NCI-H187 treated with DMSO at 0.1 percent for 48 hours (cell line): ENCODE data around the gene CTIF.
"Not testable (repeated sequence)": the region's sequence is repeated elsewhere in the genome, so short reads cannot be mapped to it uniquely, and the experiment has no call there.

Experiments used
- DNase-seq: peaks from one replicate; lab custom pipeline; 2025; lab: John Stamatoyannopoulos, UW

Gene CTIF

GRCh38 chr18:48868468-48869466, 329.9 kb downstream of the CTIF start:
- no peak for DNase-seq

GRCh38 chr18:48869591-48869990, 330.8 kb downstream of the CTIF start:
- no peak for DNase-seq

- not testable (repeated sequence) for DNase-seq
Observed at GRCh38 chr18:48870926-48871325, 332.1 kb downstream of the CTIF start.

- DNase-seq: no peak
Observed at GRCh38 chr18:48871391-48872166, 332.7 kb downstream of the CTIF start.

DNA sequence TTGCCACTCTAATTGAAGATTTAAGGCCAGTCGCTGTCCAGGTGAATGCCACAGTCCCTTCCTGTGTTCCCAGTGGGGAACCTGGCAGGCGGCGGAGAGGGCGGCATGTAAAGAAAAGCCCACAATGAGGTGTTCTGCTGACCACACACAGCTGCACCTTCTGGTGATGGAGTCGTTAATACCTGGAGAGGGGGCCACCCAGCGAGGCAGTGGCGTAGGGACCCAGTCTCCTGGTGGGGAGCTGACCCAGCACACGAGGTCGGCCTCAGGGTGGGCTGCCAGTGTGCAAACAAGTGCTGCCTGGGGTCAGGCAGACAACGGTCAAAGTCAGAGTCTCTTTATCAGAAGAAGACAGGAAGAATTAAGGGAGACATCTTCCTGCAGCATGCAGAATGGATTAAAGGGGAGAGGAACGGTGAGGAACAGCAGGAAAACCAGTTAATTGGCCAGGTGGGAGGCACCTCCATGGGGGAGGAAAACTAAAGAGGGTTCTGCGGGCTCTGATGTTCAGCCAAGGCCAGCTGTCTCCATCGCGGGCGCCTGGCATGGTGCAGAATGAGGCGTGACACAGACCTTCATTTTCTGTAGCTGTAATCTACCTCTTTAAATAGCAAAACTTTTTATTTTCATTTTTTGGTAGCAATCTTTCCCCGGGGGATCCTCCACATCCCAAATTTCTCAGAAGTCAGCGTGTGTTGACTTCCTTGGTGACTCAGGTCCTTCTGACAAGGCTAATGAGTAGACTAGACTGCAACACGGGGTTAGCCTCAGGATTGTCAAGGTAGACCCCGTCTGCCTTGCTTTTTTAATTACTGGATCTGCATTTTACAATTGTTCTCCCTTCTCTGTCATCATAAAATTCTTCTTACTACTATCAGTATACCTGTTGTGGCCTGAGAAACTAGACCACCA, 333.7 kb downstream of the CTIF start:
- DNase-seq: no peak

DNA sequence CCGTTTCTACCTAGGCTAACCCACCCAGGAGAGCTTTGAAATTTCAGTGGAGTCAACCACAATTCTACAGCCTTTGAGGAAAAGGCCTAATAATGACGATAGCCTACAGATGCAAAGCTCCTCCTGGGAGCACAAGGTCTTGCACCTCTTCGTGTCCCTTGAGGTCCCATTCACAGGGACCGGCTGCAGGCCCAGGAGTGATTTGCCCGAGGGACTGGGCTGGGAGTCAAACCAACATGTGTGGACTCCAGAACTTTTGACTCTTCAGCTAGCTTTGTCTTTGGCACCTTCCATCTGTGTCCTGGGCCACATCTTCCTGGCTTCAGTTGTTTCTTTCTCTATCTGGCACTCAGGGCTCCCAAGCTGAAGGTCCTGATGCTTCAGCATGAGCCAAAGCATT, 335.4 kb downstream of the CTIF start:
- DNase-seq: no peak

DNA sequence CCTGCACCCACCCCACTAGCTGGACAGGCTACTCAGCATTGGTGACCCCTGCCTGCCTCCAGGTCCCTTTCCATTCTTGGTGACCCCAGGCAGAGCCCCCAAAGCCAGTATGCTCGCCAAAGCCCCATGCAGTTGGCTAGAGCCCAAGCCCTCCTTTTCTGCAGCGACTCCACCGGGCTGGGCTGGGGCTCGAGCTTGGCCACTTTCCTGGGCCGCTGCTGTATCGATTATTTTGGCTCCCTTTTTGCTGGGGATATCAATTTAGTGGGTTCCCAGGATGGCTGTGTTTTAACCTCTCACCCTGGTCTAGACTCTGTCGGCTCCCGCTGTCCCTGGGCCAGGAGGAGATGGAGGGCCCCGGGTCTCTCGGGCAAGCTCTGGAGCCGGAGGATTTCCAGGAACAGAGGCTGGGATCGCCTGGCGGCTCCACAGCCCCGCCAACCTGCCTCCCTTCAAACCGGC, 335.9 kb downstream of the CTIF start:
- DNase-seq: no peak

- no peak for DNase-seq
Observed at GRCh38 chr18:48875314-48875941, 336.6 kb downstream of the CTIF start.

GRCh38 chr18:48875942-48876511, 337.2 kb downstream of the CTIF start:
- no peak for DNase-seq

- no peak for DNase-seq
Observed at GRCh38 chr18:48876590-48876989, 337.8 kb downstream of the CTIF start.

DNA sequence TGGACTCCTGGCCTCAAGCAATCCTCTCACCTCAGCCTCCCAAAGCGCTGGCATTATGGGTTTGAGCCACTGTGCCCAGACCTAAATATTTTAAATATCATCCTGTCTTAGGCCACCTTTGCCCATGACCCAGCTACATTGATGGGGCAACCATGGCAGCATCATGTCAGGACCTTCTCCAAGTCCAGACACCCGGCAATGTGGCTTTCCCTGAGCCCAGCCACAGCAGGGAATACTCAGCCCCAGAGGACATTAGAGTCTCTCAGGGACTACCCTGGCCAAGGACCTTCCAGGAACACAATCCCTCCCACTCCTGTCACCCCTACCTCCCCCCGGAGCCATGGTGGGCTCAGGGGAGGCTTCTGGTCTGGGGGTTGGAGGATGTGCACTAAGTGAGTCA, 339.1 kb downstream of the CTIF start:
- DNase-seq: no peak

DNA sequence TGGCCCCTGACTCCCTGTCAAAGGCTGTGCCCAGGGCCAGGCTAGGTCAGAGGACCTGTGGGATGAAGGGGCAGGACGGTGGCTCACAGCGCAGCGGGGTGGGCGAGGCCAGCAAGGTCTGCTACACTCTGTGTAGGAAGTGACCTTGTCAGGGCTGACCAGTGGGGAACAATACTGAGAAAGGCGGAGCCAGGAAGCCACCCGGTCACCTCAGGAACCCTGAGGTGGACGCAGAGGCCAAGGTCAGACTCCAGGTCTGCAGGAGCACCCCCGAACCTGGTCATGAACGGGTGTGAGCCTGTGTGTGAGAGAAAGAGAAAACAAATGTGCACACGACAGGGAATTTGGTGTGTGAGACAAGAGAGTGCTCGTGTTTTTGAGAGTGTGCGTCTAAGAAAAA, 339.6 kb downstream of the CTIF start:
- no peak for DNase-seq

DNA sequence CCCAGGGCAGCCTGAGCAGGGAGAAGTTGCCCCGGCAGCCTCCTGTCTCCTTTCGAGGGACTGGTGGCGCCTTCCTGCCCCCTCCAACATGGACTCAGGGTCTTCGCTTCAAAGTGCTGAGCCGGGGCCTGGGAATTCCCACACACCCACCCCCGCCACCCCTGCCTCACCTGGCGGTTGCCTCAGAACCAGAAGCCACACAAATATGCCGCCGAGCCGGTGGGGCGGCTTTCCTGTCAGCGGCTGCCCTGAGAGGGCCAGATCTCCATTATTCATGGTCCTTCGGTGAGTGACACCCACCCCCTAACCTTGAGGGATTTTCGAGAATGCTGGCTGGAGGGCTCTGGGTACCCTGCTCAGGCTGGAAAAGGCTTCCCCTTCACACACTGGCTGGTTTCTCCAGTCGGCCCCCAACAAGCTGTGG, 340.2 kb downstream of the CTIF start:
- no peak for DNase-seq

DNA sequence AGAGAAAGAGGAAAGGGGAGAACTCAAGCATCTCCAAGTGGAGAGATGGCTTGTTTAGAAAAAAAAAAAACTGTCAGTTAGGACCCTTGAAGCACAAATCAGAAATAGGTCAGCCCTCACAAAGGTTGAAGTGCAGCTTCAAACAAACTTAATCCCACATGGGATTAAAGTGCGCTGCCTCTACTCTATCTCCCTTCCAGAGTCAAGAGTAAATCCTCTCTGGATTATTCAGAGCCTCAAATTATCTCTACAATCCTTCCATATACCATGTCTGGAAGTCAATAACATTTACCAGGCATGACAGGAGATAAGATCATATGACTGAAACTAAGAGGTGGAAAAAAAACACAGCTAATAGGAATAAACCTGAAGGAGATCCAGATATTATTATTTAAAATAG, 342.1 kb downstream of the CTIF start:
- DNase-seq: no peak

GRCh38 chr18:48882379-48882778, 343.5 kb downstream of the CTIF start:
- DNase-seq: no peak

GRCh38 chr18:48884306-48884705, 345.5 kb downstream of the CTIF start:
- DNase-seq: no peak

- DNase-seq: no peak
Observed at GRCh38 chr18:48884771-48885170, 345.9 kb downstream of the CTIF start.

GRCh38 chr18:48885266-48885923, 346.6 kb downstream of the CTIF start:
- no peak for DNase-seq

GRCh38 chr18:48885924-48886400, 347.1 kb downstream of the CTIF start:
- no peak for DNase-seq
